Measurements from ENCODE around the gene C6orf52.

DNA sequence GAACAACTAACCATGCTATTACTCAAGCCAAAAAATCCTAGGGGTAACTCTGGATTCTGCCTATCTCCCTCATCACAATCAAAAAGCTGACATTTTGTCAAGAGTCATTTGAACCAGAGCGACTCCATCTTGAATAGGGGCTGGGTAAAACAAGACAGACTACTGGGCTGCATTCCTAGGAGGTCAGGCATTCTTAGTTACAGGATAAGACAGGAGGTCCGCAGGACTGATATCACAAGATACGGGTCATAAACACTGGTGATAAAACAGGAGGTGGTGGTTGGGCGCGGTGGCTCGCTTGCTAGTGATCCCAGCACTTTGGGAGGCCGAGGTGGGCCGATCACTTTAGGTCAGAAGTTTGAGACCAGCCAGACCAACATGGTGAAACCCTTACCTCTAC is 32.2 kb downstream of the C6orf52 start:
- TF ChIP-seq CTCF (IDR thresholded peaks at IDR 0.05) (no peak), EP300 (IDR thresholded peaks at IDR 0.05) (no peak), POLR2AphosphoS5 (IDR thresholded peaks at IDR 0.05) (no peak)

Measured in stomach (tissue), 4 donors.